HG03060 (cell line): Measurements from ENCODE around the gene CFAP161.

Experiments used
- ATAC-seq: cut with Tn5 transposase; IDR thresholded peaks from one replicate; pipeline ENCODE4 v1.9.1; 2021; ENCODE audit warnings: low read depth, moderate number of reproducible peaks; ENCODE audit not compliant: unreplicated experiment

CFAP161 gene, protein sequence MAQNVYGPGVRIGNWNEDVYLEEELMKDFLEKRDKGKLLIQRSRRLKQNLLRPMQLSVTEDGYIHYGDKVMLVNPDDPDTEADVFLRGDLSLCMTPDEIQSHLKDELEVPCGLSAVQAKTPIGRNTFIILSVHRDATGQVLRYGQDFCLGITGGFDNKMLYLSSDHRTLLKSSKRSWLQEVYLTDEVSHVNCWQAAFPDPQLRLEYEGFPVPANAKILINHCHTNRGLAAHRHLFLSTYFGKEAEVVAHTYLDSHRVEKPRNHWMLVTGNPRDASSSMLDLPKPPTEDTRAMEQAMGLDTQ

GRCh38 chr15:81133782-81134461 lies at the start of gene CFAP161:
TSS of gene CFAP161 (plus strand) at chr15:81134270. CDS start at chr15:81134330, 60 bp downstream.
- no peak for ATAC-seq

GRCh38 chr15:81084716-81085115 lies 49.4 kb upstream of the CFAP161 start:
- no peak for ATAC-seq

GRCh38 chr15:81085213-81085612 lies 48.9 kb upstream of the CFAP161 start:
- no peak for ATAC-seq

- no peak for ATAC-seq
Observed at GRCh38 chr15:81085898-81086297, 48.2 kb upstream of the CFAP161 start.

- no peak for ATAC-seq
Observed at GRCh38 chr15:81087066-81087465, 47.0 kb upstream of the CFAP161 start.

DNA sequence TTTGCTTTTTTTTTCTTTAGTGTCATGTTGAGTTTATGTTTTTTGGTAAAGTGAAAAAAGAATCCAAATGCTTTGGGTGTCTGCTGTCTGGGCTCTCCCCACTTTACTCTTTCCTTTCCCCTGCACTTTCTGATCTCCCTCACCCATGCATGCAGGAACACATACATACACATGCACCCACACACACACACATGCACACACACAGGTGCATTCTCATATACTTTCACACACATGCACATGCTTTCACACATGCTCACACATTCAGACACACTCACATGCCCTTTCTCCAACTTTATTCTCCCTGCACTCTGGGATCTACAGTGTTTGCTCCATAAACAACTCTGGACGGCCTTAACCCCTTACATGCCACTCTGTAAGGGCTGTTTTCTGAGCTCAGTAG lies 46.4 kb upstream of the CFAP161 start:
- ATAC-seq: no peak

- ATAC-seq: no peak
Observed at GRCh38 chr15:81088470-81089013, 45.5 kb upstream of the CFAP161 start.

- ATAC-seq: no peak
Observed at GRCh38 chr15:81091889-81092558, 42.0 kb upstream of the CFAP161 start.

GRCh38 chr15:81092559-81092902 lies 41.5 kb upstream of the CFAP161 start:
- ATAC-seq: no peak

DNA sequence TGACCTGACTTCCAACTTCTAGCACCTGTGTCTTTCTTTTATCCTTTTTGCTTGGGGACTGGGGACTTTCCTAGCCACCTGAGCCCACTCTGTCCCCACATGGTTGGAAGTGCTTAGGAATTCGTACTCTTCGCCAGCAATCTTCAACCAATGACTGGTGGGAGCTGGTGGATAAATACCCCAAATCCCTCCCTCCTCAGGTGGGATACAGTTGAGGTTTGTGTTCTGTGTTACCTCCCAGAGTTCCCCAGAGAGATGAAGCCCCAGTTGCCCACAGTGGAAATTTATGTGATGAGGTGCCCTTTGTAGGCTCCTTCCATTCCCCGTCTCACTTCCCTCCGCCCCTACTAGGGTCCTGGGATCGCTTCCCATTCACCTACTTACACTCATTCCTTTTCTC lies 40.1 kb upstream of the CFAP161 start:
- no peak for ATAC-seq

DNA sequence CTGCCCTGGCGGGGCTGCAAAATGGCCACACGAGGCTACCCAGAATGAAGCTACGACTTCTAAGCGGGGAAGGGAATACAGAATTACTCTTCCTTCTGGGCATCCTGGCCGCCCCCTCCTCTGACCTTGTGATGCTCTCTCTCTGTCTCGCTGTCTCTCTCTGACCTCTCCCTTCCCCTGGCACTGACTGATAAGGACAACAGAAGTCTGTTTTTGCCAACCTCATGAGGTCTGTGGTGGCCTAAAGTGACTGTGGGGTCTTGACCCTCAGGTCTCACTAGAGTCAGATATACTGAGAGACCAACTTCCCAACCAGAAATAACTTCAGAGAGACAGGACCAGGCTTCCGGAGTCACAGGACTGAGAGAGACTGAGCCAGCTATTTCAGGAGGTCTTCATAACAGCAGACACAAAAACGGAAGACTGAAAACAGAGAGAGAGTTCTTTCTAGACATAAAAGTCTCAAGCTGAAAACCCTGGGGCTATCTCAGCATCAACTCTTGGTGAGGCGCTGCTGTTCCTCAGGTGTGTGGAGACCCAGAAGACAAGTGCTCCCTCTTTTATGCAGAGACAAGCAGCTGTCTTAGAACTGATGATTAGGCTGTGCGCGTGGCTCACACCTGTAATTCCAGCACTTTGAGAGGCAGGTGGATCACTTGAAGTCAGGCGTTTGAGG lies 38.2 kb upstream of the CFAP161 start:
- no peak for ATAC-seq

GRCh38 chr15:81096398-81096797 lies 37.7 kb upstream of the CFAP161 start:
- no peak for ATAC-seq

DNA sequence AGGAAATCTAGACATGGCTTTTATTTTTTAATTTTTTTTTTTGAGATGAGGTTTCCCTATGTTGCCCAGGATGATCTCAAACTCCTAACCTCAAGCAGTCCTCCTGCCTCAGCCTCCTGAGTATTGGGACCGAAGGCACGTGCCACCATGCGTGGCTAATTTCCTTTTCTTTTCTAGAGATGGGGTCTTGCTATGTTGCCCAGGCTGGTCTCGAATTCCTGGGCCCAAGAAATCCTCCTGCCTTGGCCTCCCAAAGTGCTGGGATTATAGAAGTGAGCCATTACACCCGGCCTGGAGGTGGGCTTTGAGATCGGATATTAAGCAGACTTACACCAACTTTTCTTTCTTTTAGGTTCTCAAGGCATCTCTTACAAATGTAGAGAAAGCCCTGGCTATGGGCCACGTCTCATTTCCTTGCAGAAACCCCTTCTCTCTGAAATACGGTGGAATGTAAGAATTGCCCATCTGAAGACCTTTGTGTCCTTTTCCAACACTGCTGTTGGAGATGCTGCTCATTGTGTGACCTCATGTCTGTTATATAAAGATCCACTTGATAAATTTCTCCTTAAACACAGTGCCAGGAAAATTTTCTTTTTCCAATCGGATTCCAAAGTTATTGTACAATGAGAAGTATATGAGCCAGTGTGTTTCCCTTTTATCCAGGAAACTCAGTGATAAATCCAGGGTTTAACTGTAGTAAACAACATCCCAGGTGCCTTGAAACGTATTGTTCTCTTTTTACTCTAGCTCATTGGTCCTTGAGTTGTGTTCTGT lies 36.8 kb upstream of the CFAP161 start:
- ATAC-seq: no peak

- no peak for ATAC-seq
Observed at GRCh38 chr15:81097890-81098280, 36.2 kb upstream of the CFAP161 start.

- no peak for ATAC-seq
Observed at GRCh38 chr15:81098349-81098748, 35.7 kb upstream of the CFAP161 start.

DNA sequence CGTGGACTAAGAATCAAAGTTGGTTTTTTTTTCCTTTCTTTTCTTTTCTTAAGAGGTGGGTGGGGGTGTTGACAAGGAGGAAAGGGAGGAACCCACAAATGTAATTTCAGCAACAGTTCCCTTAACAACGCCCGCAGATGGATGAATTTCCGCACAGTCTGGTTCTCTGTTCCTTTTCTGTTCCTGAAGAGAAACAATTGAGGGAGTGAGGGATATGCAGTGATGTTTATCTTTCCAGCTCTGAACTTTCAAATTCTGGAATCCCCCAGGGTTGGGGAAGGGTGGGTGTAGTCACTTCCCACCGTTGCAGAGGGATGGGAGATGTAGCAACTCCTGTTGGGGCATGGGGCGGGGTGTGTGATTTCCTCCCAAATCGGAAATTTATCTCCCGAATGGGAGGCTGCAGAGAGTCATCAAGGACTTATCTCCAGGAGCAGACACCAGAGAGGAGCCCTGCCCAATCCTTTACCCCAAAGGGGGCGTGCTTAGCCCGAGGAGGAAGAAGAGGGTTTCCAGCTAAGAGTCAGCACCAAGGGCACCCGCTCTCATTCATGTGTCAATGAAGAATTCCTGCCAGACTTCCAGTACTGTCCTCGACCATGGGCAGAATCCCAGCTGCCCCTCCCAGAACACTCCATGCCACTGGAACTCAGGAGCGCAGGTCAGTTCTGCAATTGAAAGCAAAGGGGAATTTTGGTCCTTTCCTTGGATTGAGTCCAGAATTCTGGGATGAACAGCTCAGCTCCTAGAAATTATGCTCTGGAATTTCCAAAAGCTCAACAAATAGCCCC lies 35.0 kb upstream of the CFAP161 start:
- ATAC-seq: no peak

DNA sequence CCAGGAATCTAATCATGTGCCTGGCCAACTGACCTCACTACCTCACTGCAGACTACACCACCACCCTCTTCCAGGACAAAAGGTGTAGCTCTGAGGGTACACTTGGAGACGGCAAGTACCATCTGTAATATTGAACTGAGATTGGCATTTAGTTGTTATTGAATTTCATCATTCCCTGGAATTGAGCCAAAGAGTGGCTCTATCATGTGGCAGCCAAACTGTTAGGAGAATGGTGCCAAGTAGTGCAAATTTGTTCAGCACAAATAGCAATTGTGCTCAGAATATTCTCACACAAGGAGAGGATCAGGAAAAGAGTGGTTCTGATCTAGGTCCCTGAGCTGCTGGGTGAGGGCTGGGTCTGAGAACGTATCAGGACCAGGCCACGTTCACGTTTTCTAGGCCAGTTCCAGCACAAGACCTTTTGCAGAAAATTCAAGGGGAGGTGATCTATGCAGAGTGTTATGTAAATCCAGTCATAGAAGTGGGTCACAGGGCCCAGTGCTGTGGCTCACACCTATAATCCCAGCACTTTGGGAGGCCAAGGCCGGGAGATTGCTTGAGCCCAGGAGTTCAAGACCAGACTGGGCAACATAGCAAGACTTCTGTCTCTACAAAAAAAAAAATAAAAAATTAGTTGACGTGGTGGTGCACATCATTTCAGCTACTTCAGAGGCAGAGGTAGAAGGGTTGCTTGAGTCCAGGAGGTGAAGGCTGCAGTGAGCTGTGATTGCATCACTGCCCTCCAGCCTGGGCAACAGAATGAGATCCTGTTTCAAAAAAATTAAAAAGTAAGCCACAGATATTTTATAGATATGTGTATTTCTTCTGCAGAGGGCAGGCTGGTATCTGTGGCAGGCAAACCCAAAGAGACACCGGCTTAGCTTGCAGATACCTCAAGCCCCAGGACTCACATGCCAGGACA lies 31.9 kb upstream of the CFAP161 start:
- ATAC-seq: no peak

DNA sequence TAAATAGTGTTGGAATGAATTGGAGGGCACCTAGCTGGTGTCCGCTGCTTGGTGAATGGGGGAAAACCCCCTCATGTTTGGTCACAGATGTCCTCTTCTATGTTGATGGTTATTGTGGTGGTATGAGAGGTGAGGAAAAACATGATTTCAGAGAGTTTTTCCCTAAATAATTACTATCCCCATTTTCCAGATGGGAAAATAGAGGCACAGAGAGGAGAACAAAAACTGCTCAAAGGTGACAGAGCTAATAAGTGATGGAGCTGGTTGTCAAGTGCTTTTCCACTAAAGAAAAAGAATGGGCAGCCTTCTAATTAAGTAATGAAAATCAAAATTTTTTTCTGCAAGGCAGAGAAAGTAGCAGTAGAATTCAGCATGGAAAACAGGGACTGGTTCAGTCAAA lies 30.2 kb upstream of the CFAP161 start:
- no peak for ATAC-seq
